Urinary bladder (tissue), 4 donors: ENCODE results near the gene MYO18A. TPM values are rescaled to one million over a fixed set of nuclear protein-coding genes. Genes with fewer than 3 reads are reported as not detected.

Experiments
- DNase-seq: peaks from one replicate; pipeline ENCODE4 v3.0.0-alpha.2; 2015; ENCODE audit errors: extremely low spot score
- H3K27ac ChIP-seq: one replicate; pipeline ENCODE4 v1.5.1; 2013; ENCODE audit warnings: low read depth, mild to moderate bottlenecking, moderate library complexity
- H3K36me3 ChIP-seq: one replicate; pipeline ENCODE4 v1.6.1; 2013; ENCODE audit warnings: mild to moderate bottlenecking, moderate library complexity; ENCODE audit not compliant: insufficient read depth
- H3K4me1 ChIP-seq: one replicate; pipeline ENCODE4 v1.6.1; 2013; ENCODE audit warnings: mild to moderate bottlenecking, moderate library complexity; ENCODE audit not compliant: insufficient read depth
- H3K4me3 ChIP-seq: one replicate; pipeline ENCODE4 v1.5.1; 2013; ENCODE audit warnings: low read depth, low read length
- WGBS: extraction: QIAGEN DNeasy Blood & Tissue Kit; methylation state at CpG from one replicate; pipeline ENCODE4 v1.1.7; 2013; 5-methylcytosine and 5-hydroxymethylcytosine counted together
- polyA plus RNA-seq: library from polyadenylated mRNA; stranded (reverse); fragments of 200-250 nt; gene quantifications from one replicate; pipeline ENCODE4 v1.2.3, GENCODE V29; 2013
- total RNA-seq: library from RNA; depleted of rRNA; stranded (reverse); fragments of >200 nt; gene quantifications from one replicate; pipeline ENCODE4 v1.2.3, GENCODE V29; 2014
- donor health status: healthy with polysubstance abuse.
- donor health status: healthy.

Gene MYO18A
- total and polyA plus RNA-seq, 2 donors, result 30.6 to 33.8 TPM

- no peak for DNase-seq
- Histone ChIP-seq H3K4me3 (no peak overlapping the region), H3K27ac (no peak overlapping the region), H3K36me3 (no peaks in the 10 kb centered on the region), H3K4me1 (no peaks in the 10 kb centered on the region)
- 92% methylated on average over 5 of the region's 5 CpGs for WGBS
Measured at GRCh38 chr17:29050176-29050575, 130.0 kb downstream of the MYO18A start.

GRCh38 chr17:29049541-29050145 lies 130.6 kb downstream of the MYO18A start:
- Histone ChIP-seq H3K4me3 (no peak overlapping the region), H3K36me3 (no peaks in the 10 kb centered on the region)

GRCh38 chr17:29048440-29049368 lies 131.5 kb downstream of the MYO18A start:
- Histone ChIP-seq H3K4me1 (no peaks in the 10 kb centered on the region), H3K4me3 (no peak overlapping the region), H3K27ac (no peak overlapping the region), H3K36me3 (no peaks in the 10 kb centered on the region)
- DNase-seq, result no peak
- 62% methylated on average over 10 of the region's 10 CpGs for WGBS

More at GRCh38 chr17:29049541-29050145, 130.6 kb downstream of the MYO18A start:
- 80% methylated on average over 11 of the region's 11 CpGs for WGBS
- no peak for DNase-seq
- Histone ChIP-seq H3K4me1 (no peaks in the 10 kb centered on the region), H3K27ac (no peak overlapping the region)

- 79% methylated on average over 5 of the region's 5 CpGs for WGBS
- no peak for DNase-seq
- Histone ChIP-seq H3K36me3 (no peaks in the 10 kb centered on the region), H3K4me3 (no peak overlapping the region), H3K27ac (no peak overlapping the region), H3K4me1 (no peaks in the 10 kb centered on the region)
Measured at GRCh38 chr17:29046473-29046839, 133.7 kb downstream of the MYO18A start.

GRCh38 chr17:29045734-29046472 lies 134.3 kb downstream of the MYO18A start:
- no peaks in the 10 kb centered on the region for H3K4me1 ChIP-seq
- no peak for DNase-seq
- WGBS, result 67% methylated on average over 7 of the region's 7 CpGs
- no peaks in the 10 kb centered on the region for H3K36me3 ChIP-seq
- H3K4me3 ChIP-seq, result no peak overlapping the region
- no peak overlapping the region for H3K27ac ChIP-seq

- no peaks in the 10 kb centered on the region for H3K36me3 ChIP-seq
- WGBS, result 93% methylated on average over 4 of the region's 4 CpGs
- no peaks in the 10 kb centered on the region for H3K4me1 ChIP-seq
- DNase-seq, result no peak
- H3K4me3 ChIP-seq, result no peak overlapping the region
- no peak overlapping the region for H3K27ac ChIP-seq
Measured at GRCh38 chr17:29045026-29045425, 135.2 kb downstream of the MYO18A start.

GRCh38 chr17:29043539-29044145 lies 136.6 kb downstream of the MYO18A start:
- no peak for DNase-seq
- 87% methylated on average over 3 of the region's 3 CpGs for WGBS
- Histone ChIP-seq H3K27ac (no peak overlapping the region), H3K36me3 (no peaks in the 10 kb centered on the region), H3K4me1 (no peaks in the 10 kb centered on the region), H3K4me3 (no peak overlapping the region)

GRCh38 chr17:29042679-29043538 lies 137.3 kb downstream of the MYO18A start, which contains the start of gene PIPOX:
Gene PIPOX, plus strand, starts transcription at chr17:29043141. Its CDS starts 85 bp downstream, at chr17:29043226.
- WGBS, result 43% methylated on average over 13 of the region's 13 CpGs
- no peak within 1 kb of the TSS for H3K27ac ChIP-seq
- no peak for DNase-seq

GRCh38 chr17:29042026-29042678 lies 138.0 kb downstream of the MYO18A start:
- DNase-seq, result no peak
- Histone ChIP-seq H3K27ac (no peak overlapping the region), H3K4me1 (no peaks in the 10 kb centered on the region), H3K36me3 (no peaks in the 10 kb centered on the region), H3K4me3 (no peak overlapping the region)
- WGBS, result 77% methylated on average over 11 of the region's 11 CpGs

More at GRCh38 chr17:29042679-29043538, 137.3 kb downstream of the MYO18A start, which contains the start of gene PIPOX:
- Histone ChIP-seq H3K4me3 (no peak within 1 kb of the TSS), H3K36me3 (no peaks in the 10 kb centered on the region), H3K4me1 (no peaks in the 10 kb centered on the region)

GRCh38 chr17:29041571-29041970 lies 138.6 kb downstream of the MYO18A start:
- Histone ChIP-seq H3K27ac (no peak overlapping the region), H3K36me3 (no peaks in the 10 kb centered on the region), H3K4me1 (no peaks in the 10 kb centered on the region), H3K4me3 (no peak overlapping the region)
- 93% methylated on average over 6 of the region's 6 CpGs for WGBS
- no peak for DNase-seq

- WGBS, result 98% methylated on average over 2 of the region's 2 CpGs
- H3K4me1 ChIP-seq, result no peaks in the 10 kb centered on the region
- H3K4me3 ChIP-seq, result no peak overlapping the region
- H3K27ac ChIP-seq, result no peak overlapping the region
- H3K36me3 ChIP-seq, result no peaks in the 10 kb centered on the region
- DNase-seq, result no peak
Measured at GRCh38 chr17:29041091-29041490, 139.1 kb downstream of the MYO18A start.
